HepG2 (cell line): ENCODE measurements around the gene ZDHHC13. TPM values are rescaled to one million over a fixed set of nuclear protein-coding genes. Genes with fewer than 3 reads are reported as not detected.

ENCODE experiments used
- ATAC-seq: fragments of 200-7000 bp; cut with Tn5 transposase; 3 replicates; pipeline ENCODE4 v1.9.1; 2020; ENCODE audit warnings: mild to moderate bottlenecking, moderate library complexity
- Bru-seq: library from RNA; stranded (reverse); fragments of 400-500 nt; gene quantifications from one replicate; lab custom pipeline; 2021; lab: Mats Ljungman, UMichigan
- BruChase-seq, 2 experiments: library from RNA; stranded (reverse); fragments of 400-500 nt; gene quantifications; one replicate each; lab custom pipeline; 2021; lab: Mats Ljungman, UMichigan
- BruUV-seq: library from RNA; stranded (reverse); fragments of 400-500 nt; replicated peaks from 2 replicates; lab custom pipeline; 2021; lab: Mats Ljungman, UMichigan
- CTCF ChIA-PET: fragments of 300-600 bp; formaldehyde crosslinking; extraction: SDS; loops from one replicate; lab custom pipeline; 2021; ENCODE audit warnings: low total read pairs, inconsistent platforms, low intra/inter-chr PET ratio; lab: Yijun Ruan, JAX
- POLR2A ChIA-PET: fragments of 350-600 bp; sonication (Branson Sonifier 250); formaldehyde crosslinking; loops from one replicate; lab custom pipeline; 2020; ENCODE audit warnings: antibody characterized with exemption, inconsistent platforms; lab: Yijun Ruan, JAX
- DNase-seq: peaks from one replicate; pipeline ENCODE4 v3.0.0-alpha.2; 2015; ENCODE audit warnings: low spot score
- FAIRE-seq: peaks from 3 replicates; lab custom pipeline; 2011; peaks lifted over from hg19 to GRCh38; lab: Jason Lieb, UNC
- H2AFZ ChIP-seq: one replicate; pipeline ENCODE4 v1.6.1; 2011; ENCODE audit warnings: low read length, inconsistent platforms
- H3K27ac ChIP-seq: fragments of 300-600 bp; 3 replicates; pipeline ENCODE4 v1.8.0; 2011; ENCODE audit warnings: mixed run types, mild to moderate bottlenecking, mixed read lengths, low read length, inconsistent platforms; ENCODE audit not compliant: insufficient read depth; ENCODE audit errors: extremely low read length
- H3K27me3 ChIP-seq, 2 experiments: fragments of 200-600 bp in 1 of 2; 2 replicates in 1 of 2; 3 replicates in 1 of 2; pipeline versions ENCODE4 v1.6.0 to v1.8.0; 2011; ENCODE audit warnings: low read length in 2 of 2, mild to moderate bottlenecking in 2 of 2, moderate library complexity in 2 of 2, inconsistent platforms in 1 of 2; ENCODE audit not compliant: insufficient read depth in 2 of 2, control insufficient read depth in 1 of 2
- H3K36me3 ChIP-seq, 2 experiments: fragments of 200-600 bp in 1 of 2; replicated peaks in 1 of 2; 2 replicates in 1 of 2; 3 replicates in 1 of 2; pipeline versions ENCODE4 v1.5.1 to v1.8.0; 2011; ENCODE audit warnings: low read length in 2 of 2, inconsistent platforms in 1 of 2; ENCODE audit not compliant: insufficient read depth in 2 of 2, control insufficient read depth in 1 of 2
- H3K4me1 ChIP-seq: 2 replicates; pipeline ENCODE4 v1.5.1; 2012; ENCODE audit warnings: low read length, inconsistent platforms; ENCODE audit not compliant: insufficient read depth
- H3K4me2 ChIP-seq: 2 replicates; pipeline ENCODE4 v1.6.0; 2011; ENCODE audit warnings: low read depth, low read length, inconsistent platforms
- H3K4me3 ChIP-seq, 3 experiments: fragments of 200-600 bp in 1 of 3; sonication (generic), shearing (Covaris generic) in 1 of 3; replicated peaks in 1 of 3; 2 replicates each; pipeline ENCODE4 v1.5.1; 2011 to 2016; ENCODE audit warnings: low read length in 3 of 3, inconsistent platforms in 2 of 3, low read depth in 2 of 3, mild to moderate bottlenecking in 2 of 3, control low read depth in 1 of 3, mixed read lengths in 1 of 3; ENCODE audit not compliant: insufficient read depth in 1 of 3
- H3K79me2 ChIP-seq: one replicate; pipeline ENCODE4 v1.6.1; 2011; ENCODE audit warnings: low read length, inconsistent platforms; ENCODE audit not compliant: insufficient read depth
- H3K9ac ChIP-seq: 2 replicates; pipeline ENCODE4 v1.6.0; 2011; ENCODE audit warnings: mild to moderate bottlenecking, low read depth, low read length, inconsistent platforms; ENCODE audit not compliant: insufficient read depth
- H3K9me3 ChIP-seq: 2 replicates; pipeline ENCODE4 v1.5.1; 2012; ENCODE audit warnings: mild to moderate bottlenecking, low read length
- H4K20me1 ChIP-seq: 2 replicates; pipeline ENCODE4 v1.6.0; 2011; ENCODE audit warnings: inconsistent platforms, mild to moderate bottlenecking, low read length, moderate library complexity; ENCODE audit not compliant: insufficient read depth
- HNF1A ChIP-seq, 2 experiments: sonication (generic) in 1 of 2; formaldehyde crosslinking in 1 of 2; IDR thresholded peaks; 2 replicates each; pipeline versions ENCODE4 v1.4.0 to v1.6.1; 2016 to 2020; ENCODE audit warnings: borderline replicate concordance in 1 of 2, low read depth in 1 of 2, mild to moderate bottlenecking in 1 of 2, missing genetic modification reagents in 1 of 2
- NCOR1 ChIP-seq: fragments of 200-600 bp; sonication (generic); IDR thresholded peaks from 2 replicates; pipeline ENCODE4 v1.7.0; 2017; ENCODE audit warnings: antibody characterized with exemption, low read length, borderline replicate concordance
- NFYC ChIP-seq: IDR thresholded peaks from 2 replicates; pipeline ENCODE4 v1.6.1; 2016; ENCODE audit warnings: missing genetic modification reagents, missing compliant biosample characterization
- TBX2 ChIP-seq: sonication (generic); formaldehyde crosslinking; IDR thresholded peaks from 2 replicates; pipeline ENCODE4 v1.5.0; 2020; ENCODE audit warnings: missing genetic modification reagents, mild to moderate bottlenecking, borderline replicate concordance
- TBX3 ChIP-seq: fragments of 450-650 bp; IDR thresholded peaks from 2 replicates; pipeline ENCODE4 v1.6.1; 2017; ENCODE audit warnings: antibody characterized with exemption, mild to moderate bottlenecking, inconsistent platforms, borderline replicate concordance
- ZNF253 ChIP-seq: sonication (generic); formaldehyde crosslinking; IDR thresholded peaks from 2 replicates; pipeline ENCODE4 v1.8.0; 2022; ENCODE audit warnings: mild to moderate bottlenecking, missing genetic modification reagents, borderline replicate concordance
- ZNF296 ChIP-seq: sonication (generic); formaldehyde crosslinking; conservative IDR thresholded peaks from 2 replicates; pipeline ENCODE4 v1.5.0; 2020; ENCODE audit warnings: mild to moderate bottlenecking, missing genetic modification reagents
- ZNF563 ChIP-seq: sonication (generic); formaldehyde crosslinking; IDR thresholded peaks from 2 replicates; pipeline ENCODE4 v1.8.0; 2022; ENCODE audit warnings: mild to moderate bottlenecking, moderate library complexity, missing genetic modification reagents
- ZNF766 ChIP-seq: sonication (generic); formaldehyde crosslinking; IDR thresholded peaks from 2 replicates; pipeline ENCODE4 v1.5.0; 2020; ENCODE audit warnings: missing genetic modification reagents, borderline replicate concordance
- WGBS: methylation state at CpG from one replicate; pipeline ENCODE4 v1.1.6; 2017; ENCODE audit warnings: low lambda C conversion rate; 5-methylcytosine and 5-hydroxymethylcytosine counted together
- in situ Hi-C: cut with HindIII; loops from 2 replicates; pipeline ENCODE4 v1.10.0; 2017; ENCODE audit warnings: low pct_unique_long_range_greater_than_20kb; ENCODE audit not compliant: extremely low pct_ligation_motif_present
- intact Hi-C: fragments of 100-400 bp; cut with micrococcal nuclease; formaldehyde crosslinking; loops from one replicate; pipeline ENCODE4 v1.10.0; 2022; ENCODE audit not compliant: unreplicated experiment
- long read RNA-seq, 2 experiments: library from RNA in 1 of 2; library from polyadenylated mRNA in 1 of 2; stranded (forward) in 1 of 2; unstranded in 1 of 2; transcript quantifications; one replicate each; pipeline ENCODE4 v2.0.0, GENCODE V29; 2019 to 2022
- polyA minus RNA-seq, 3 experiments: library from RNA; depleted of rRNA, polyadenylated mRNA; stranded (reverse); fragments of >200 nt; gene quantifications; 2 replicates each; pipeline ENCODE4 v1.2.3, GENCODE V29; 2011; ENCODE audit warnings: low replicate concordance in 1 of 3
- polyA plus RNA-seq, 8 experiments: library from polyadenylated mRNA; depleted of rRNA in 3 of 8; stranded (reverse) in 7 of 8; unstranded in 1 of 8; fragments of >200 nt; fragmentation: Illumina TruSeq in 4 of 8; extraction: Trizol in 4 of 8; gene quantifications; 2 replicates each; pipeline versions ENCODE4 v1.2.1 to v1.2.3, GENCODE V29; 2011 to 2016; ENCODE audit warnings: low read depth in 4 of 8, missing spikeins in 1 of 8, mixed read lengths in 1 of 8; ENCODE audit not compliant: insufficient read depth in 1 of 8
- total RNA-seq, 5 experiments: library from RNA; depleted of rRNA; stranded (reverse); fragments of >200 nt; fragmentation: Illumina TruSeq; extraction: Trizol; gene quantifications; 2 replicates each; pipeline ENCODE4 v1.2.3, GENCODE V29; 2016; ENCODE audit warnings: low read depth in 1 of 5

Gene ZDHHC13
- total RNA-seq (2016; rRNA removed; fragmentation: Illumina TruSeq; extraction: Trizol) (9.4 and 11.8 TPM in 2 replicates), polyA plus RNA-seq (2011; rRNA removed) (8.3 and 10.9 TPM in 2 replicates), polyA minus RNA-seq (2011; rRNA and poly(A)+ RNA removed; ENCODE audit: low replicate concordance) (6.5 and 19.4 TPM in 2 replicates), Bru-seq, nascent RNA (percentile 61 among the genes with signal in this experiment), BruChase-seq, experiment 1, labeled RNA remaining after a 6-hour chase (percentile 56 among the genes with signal in this experiment), BruChase-seq, experiment 2, labeled RNA remaining after a 2-hour chase (percentile 64 among the genes with signal in this experiment)
- 3.7 and 4.1 TPM in 2 replicates for total RNA-seq (2016; cell fraction: cytosol; rRNA removed; fragmentation: Illumina TruSeq; extraction: Trizol; ENCODE audit: low read depth)
- total RNA-seq (2016; cell fraction: insoluble cytoplasmic fraction; rRNA removed; fragmentation: Illumina TruSeq; extraction: Trizol), result 8.8 and 12.5 TPM in 2 replicates
- total RNA-seq (2016; cell fraction: membrane; rRNA removed; fragmentation: Illumina TruSeq; extraction: Trizol), result 8.2 and 9.1 TPM in 2 replicates
- total RNA-seq (2016; cell fraction: nucleus; rRNA removed; fragmentation: Illumina TruSeq; extraction: Trizol), result 18.3 and 19.2 TPM in 2 replicates
- 3.9 and 5.9 TPM in 2 replicates for polyA plus RNA-seq (2011; cell fraction: cytosol; rRNA removed)
- 10.2 and 10.4 TPM in 2 replicates for polyA plus RNA-seq (2011; cell fraction: nucleus; rRNA removed)
- 4.9 and 5.7 TPM in 2 replicates for polyA plus RNA-seq (2012)
- polyA plus RNA-seq (2016; cell fraction: cytosol; fragmentation: Illumina TruSeq; extraction: Trizol; ENCODE audit: low read depth), result 2.3 and 3.1 TPM in 2 replicates
- polyA plus RNA-seq (2016; cell fraction: insoluble cytoplasmic fraction; fragmentation: Illumina TruSeq; extraction: Trizol; ENCODE audit: low read depth), result 6.7 and 8.1 TPM in 2 replicates
- polyA plus RNA-seq (2016; cell fraction: membrane; fragmentation: Illumina TruSeq; extraction: Trizol; ENCODE audit: low read depth), result 5.6 and 5.8 TPM in 2 replicates
- polyA plus RNA-seq (2016; cell fraction: nucleus; fragmentation: Illumina TruSeq; extraction: Trizol; ENCODE audit: insufficient read depth, low read depth), result 22.2 and 23.1 TPM in 2 replicates
- 3.4 and 4.4 TPM in 2 replicates for polyA minus RNA-seq (2011; cell fraction: cytosol; rRNA and poly(A)+ RNA removed)
- 18.3 and 18.5 TPM in 2 replicates for polyA minus RNA-seq (2011; cell fraction: nucleus; rRNA and poly(A)+ RNA removed)
- long read RNA-seq, experiment 1, transcript ZDHHC13-202 (17 exons, 2,445 nt), result major isoform, 7 of 9 reads
- long read RNA-seq, experiment 1, partial matches to known transcripts, result 0 of 9 reads
- long read RNA-seq, experiment 1, other reads (novel, unspliced or antisense), result 2 of 9 reads
- long read RNA-seq, experiment 2, transcript ZDHHC13-202 (17 exons, 2,445 nt), result major isoform, 6 of 12 reads
- long read RNA-seq, experiment 2, partial matches to known transcripts, result 5 of 12 reads
- long read RNA-seq, experiment 2, other reads (novel, unspliced or antisense), result 1 of 12 reads

GRCh38 chr11:19116971-19117759 is at the start of gene ZDHHC13:
TSS of gene ZDHHC13 (plus strand) at chr11:19117168. CDS start at chr11:19117250, 82 bp downstream.
- intact Hi-C loops, result loop anchor here (2.0 kb wide), 1 partner anchor 46 kb away; no protein-coding TSS in a partner anchor
- TF ChIP-seq ZNF766 (CRISPR knock-in tag) (0 out of 2 replicates have a peak, but pooled peaks have one; percentile 53), TBX3 (peak; percentile 8; the same call in 1 of the 2 replicates), TBX2 (peak; percentile 61; the same call in 1 of the 2 replicates), NCOR1 (no peak), ZNF253 (CRISPR knock-in tag) (0 out of 2 replicates have a peak, but pooled peaks have one; percentile 58), ZNF563 (CRISPR knock-in tag) (peak; percentile 61; the same call in 1 of the 2 replicates), ZNF296 (CRISPR knock-in tag) (no peak), NFYC (CRISPR knock-in tag) (peak; percentile 91), HNF1A (IDR thresholded peaks at IDR 0.05; ENCODE audit: low read depth) (no peak), HNF1A (CRISPR knock-in tag; IDR thresholded peaks at IDR 0.05; ENCODE audit: borderline replicate concordance) (0 out of 2 replicates have a peak, but pooled peaks have one; percentile 22)

More at GRCh38 chr11:19116971-19117759, at the start of gene ZDHHC13:
- Histone ChIP-seq H3K27ac (peak within 1 kb of the TSS; percentile 19), H3K36me3 (no peaks in the 10 kb centered on the region), H3K27me3 (peaks cover 0 to 4% of the 10 kb centered on the region in 2 experiments; a peak in 3 of 5 replicates), H3K4me2 (peak within 1 kb of the TSS; percentile 90), H3K9me3 (no peaks in the 10 kb centered on the region), H3K4me3 (peak within 1 kb of the TSS; percentile 80 to 96 (median 85)), H2AFZ (peak within 1 kb of the TSS; percentile 58), H4K20me1 (no peaks in the 10 kb centered on the region), H3K4me1 (peaks cover 18% of the 10 kb centered on the region), H3K79me2 (no peaks in the 10 kb centered on the region), H3K9ac (peak within 1 kb of the TSS; percentile 71)
- DNase-seq (peak; percentile 86), ATAC-seq (peak; percentile 99), FAIRE-seq (peak; percentile 39)
- ChIA-PET CTCF (interaction anchor here (1.6 kb wide), 1 partner anchor 46 kb away, joined by 4 read pairs; no protein-coding TSS in a partner anchor), POLR2A (interaction anchor here (0.6 kb wide), 2 partner anchors 14 to 164 kb away, joined by 3 to 4 read pairs; no protein-coding TSS in a partner anchor)
- BruUV-seq, result no TSS peak
- in situ Hi-C loops, result no loop called here
- 3% methylated on average over 33 of the region's 61 CpGs for WGBS
